Parathyroid adenoma (tissue), 2 donors: ENCODE data around the gene DISC1.

Source experiments
- H2AFZ ChIP-seq: fragments of 300-600 bp; sonication (generic); one replicate; pipeline ENCODE4 v1.7.0; 2017; ENCODE audit warnings: antibody characterized with exemption, mild to moderate bottlenecking
- H3K27ac ChIP-seq: fragments of 300-600 bp; sonication (generic); one replicate; pipeline ENCODE4 v1.7.0; 2017
- H3K27me3 ChIP-seq: fragments of 300-600 bp; sonication (generic); one replicate; pipeline ENCODE4 v1.7.0; 2017; ENCODE audit warnings: low read length; ENCODE audit not compliant: control insufficient read depth, insufficient read depth
- H3K36me3 ChIP-seq: fragments of 300-600 bp; sonication (generic); one replicate; pipeline ENCODE4 v1.7.0; 2017; ENCODE audit warnings: low read length; ENCODE audit not compliant: control insufficient read depth, insufficient read depth
- H3K4me1 ChIP-seq: fragments of 300-600 bp; sonication (generic); one replicate; pipeline ENCODE4 v1.7.0; 2017; ENCODE audit warnings: control low read depth
- H3K4me2 ChIP-seq: fragments of 300-600 bp; sonication (generic); one replicate; pipeline ENCODE4 v1.7.0; 2017; ENCODE audit warnings: low read length
- H3K4me3 ChIP-seq: fragments of 300-600 bp; sonication (generic); one replicate; pipeline ENCODE4 v1.7.0; 2017; ENCODE audit warnings: low read depth, low read length
- H3K79me2 ChIP-seq: fragments of 300-600 bp; sonication (generic); one replicate; pipeline ENCODE4 v1.7.0; 2017; ENCODE audit warnings: control low read depth
- H3K9ac ChIP-seq: fragments of 300-600 bp; sonication (generic); one replicate; pipeline ENCODE4 v1.7.0; 2017; ENCODE audit warnings: mild to moderate bottlenecking
- H3K9me3 ChIP-seq: fragments of 300-600 bp; sonication (generic); one replicate; pipeline ENCODE4 v1.7.0; 2017; ENCODE audit warnings: low read length; ENCODE audit not compliant: control insufficient read depth
- TF ChIP-seq, protein P1 (sequence below): fragments of 300-600 bp; sonication (generic); IDR thresholded peaks from one replicate; pipeline ENCODE4 v1.7.0; 2017; ENCODE audit warnings: antibody characterized with exemption, mild to moderate bottlenecking
- donor health status: primary hyperparathyroidism.

Gene DISC1

GRCh38 chr1:231686384-231686783, 59.8 kb downstream of the DISC1 start:
- no peaks in the 10 kb centered on the region for H3K79me2 ChIP-seq
- no peaks in the 10 kb centered on the region for H3K9me3 ChIP-seq
- TF ChIP-seq, protein P1, sequence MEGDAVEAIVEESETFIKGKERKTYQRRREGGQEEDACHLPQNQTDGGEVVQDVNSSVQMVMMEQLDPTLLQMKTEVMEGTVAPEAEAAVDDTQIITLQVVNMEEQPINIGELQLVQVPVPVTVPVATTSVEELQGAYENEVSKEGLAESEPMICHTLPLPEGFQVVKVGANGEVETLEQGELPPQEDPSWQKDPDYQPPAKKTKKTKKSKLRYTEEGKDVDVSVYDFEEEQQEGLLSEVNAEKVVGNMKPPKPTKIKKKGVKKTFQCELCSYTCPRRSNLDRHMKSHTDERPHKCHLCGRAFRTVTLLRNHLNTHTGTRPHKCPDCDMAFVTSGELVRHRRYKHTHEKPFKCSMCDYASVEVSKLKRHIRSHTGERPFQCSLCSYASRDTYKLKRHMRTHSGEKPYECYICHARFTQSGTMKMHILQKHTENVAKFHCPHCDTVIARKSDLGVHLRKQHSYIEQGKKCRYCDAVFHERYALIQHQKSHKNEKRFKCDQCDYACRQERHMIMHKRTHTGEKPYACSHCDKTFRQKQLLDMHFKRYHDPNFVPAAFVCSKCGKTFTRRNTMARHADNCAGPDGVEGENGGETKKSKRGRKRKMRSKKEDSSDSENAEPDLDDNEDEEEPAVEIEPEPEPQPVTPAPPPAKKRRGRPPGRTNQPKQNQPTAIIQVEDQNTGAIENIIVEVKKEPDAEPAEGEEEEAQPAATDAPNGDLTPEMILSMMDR = no peak
- no peak overlapping the region for H3K9ac ChIP-seq
- no peaks in the 10 kb centered on the region for H3K36me3 ChIP-seq
- H2AFZ ChIP-seq = no peak overlapping the region
- no peaks in the 10 kb centered on the region for H3K4me1 ChIP-seq
- H3K4me2 ChIP-seq = no peak overlapping the region
- H3K27ac ChIP-seq = no peak overlapping the region
- no peak overlapping the region for H3K4me3 ChIP-seq
- H3K27me3 ChIP-seq = no peaks in the 10 kb centered on the region

- H3K9ac ChIP-seq = no peak overlapping the region
- no peaks in the 10 kb centered on the region for H3K4me1 ChIP-seq
- no peak overlapping the region for H3K27ac ChIP-seq
- H3K4me2 ChIP-seq = no peak overlapping the region
- H3K36me3 ChIP-seq = no peaks in the 10 kb centered on the region
- TF ChIP-seq, protein P1 = no peak
- H3K9me3 ChIP-seq = no peaks in the 10 kb centered on the region
- H3K79me2 ChIP-seq = no peaks in the 10 kb centered on the region
- no peak overlapping the region for H3K4me3 ChIP-seq
- H2AFZ ChIP-seq = no peak overlapping the region
- no peaks in the 10 kb centered on the region for H3K27me3 ChIP-seq
Observed at GRCh38 chr1:231688989-231689388, 62.4 kb downstream of the DISC1 start.

DNA sequence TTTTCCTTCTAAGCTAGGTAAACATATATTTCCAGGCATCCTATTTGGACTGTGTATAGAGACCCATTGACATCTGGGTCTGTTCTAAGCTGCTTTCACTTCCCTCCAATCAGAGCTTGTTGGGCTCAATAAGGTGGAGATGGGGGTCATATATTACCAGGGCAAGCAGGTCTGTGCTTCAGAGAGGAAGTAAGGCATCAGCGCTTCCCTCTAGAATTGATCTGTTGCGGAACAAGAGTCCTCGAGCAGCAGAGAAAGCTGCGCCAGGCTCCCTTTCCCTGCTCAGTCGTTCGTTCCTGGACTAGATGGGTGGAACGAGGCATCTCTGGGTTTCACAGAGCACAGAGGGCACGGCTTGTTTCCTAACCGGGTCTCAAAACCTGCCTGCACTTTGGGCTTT, 63.5 kb downstream of the DISC1 start:
- no peak overlapping the region for H3K4me2 ChIP-seq
- H3K79me2 ChIP-seq = no peaks in the 10 kb centered on the region
- no peak overlapping the region for H3K27ac ChIP-seq
- H3K4me1 ChIP-seq = no peaks in the 10 kb centered on the region
- TF ChIP-seq, protein P1 = no peak
- no peaks in the 10 kb centered on the region for H3K36me3 ChIP-seq
- H3K27me3 ChIP-seq = no peaks in the 10 kb centered on the region
- no peaks in the 10 kb centered on the region for H3K9me3 ChIP-seq
- H3K4me3 ChIP-seq = no peak overlapping the region
- H3K9ac ChIP-seq = no peak overlapping the region
- H2AFZ ChIP-seq = no peak overlapping the region

DNA sequence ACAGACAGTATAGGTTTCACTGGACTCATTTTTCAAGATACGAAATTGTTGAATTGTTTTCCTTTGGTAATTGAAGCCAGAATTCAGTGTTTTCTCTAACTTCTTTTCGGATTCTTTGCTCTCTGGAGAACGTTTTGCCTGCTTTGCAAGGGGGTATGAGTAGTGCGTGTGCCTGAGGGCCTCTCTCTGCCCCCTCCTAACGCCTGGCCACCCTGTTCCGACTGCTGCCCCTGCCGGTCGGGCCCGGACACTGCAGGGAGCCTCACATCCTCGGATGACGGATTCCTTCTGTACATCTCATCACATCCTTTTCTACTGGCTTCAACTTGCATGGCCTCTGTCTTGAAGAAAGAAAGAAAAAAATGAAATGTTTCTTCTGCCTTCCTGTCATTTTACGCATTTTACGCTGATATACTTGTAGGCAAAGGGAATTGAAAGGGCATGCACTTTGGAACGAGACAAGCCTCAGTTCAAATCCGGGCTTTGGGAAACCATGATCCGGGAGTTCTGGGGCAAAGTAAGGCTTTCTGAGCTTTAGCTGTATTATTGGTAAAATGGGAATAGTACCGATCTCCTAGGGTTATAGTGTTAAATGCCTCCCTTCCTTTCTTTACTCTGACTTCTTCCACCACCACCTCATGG, 65.1 kb downstream of the DISC1 start:
- H3K9me3 ChIP-seq = no peaks in the 10 kb centered on the region
- TF ChIP-seq, protein P1 = peak; percentile 50
- no peaks in the 10 kb centered on the region for H3K27me3 ChIP-seq
- no peak overlapping the region for H3K4me2 ChIP-seq
- no peak overlapping the region for H3K9ac ChIP-seq
- H3K79me2 ChIP-seq = no peaks in the 10 kb centered on the region
- H3K36me3 ChIP-seq = no peaks in the 10 kb centered on the region
- no peak overlapping the region for H2AFZ ChIP-seq
- H3K4me1 ChIP-seq = no peaks in the 10 kb centered on the region
- H3K27ac ChIP-seq = no peak overlapping the region
- no peak overlapping the region for H3K4me3 ChIP-seq

DNA sequence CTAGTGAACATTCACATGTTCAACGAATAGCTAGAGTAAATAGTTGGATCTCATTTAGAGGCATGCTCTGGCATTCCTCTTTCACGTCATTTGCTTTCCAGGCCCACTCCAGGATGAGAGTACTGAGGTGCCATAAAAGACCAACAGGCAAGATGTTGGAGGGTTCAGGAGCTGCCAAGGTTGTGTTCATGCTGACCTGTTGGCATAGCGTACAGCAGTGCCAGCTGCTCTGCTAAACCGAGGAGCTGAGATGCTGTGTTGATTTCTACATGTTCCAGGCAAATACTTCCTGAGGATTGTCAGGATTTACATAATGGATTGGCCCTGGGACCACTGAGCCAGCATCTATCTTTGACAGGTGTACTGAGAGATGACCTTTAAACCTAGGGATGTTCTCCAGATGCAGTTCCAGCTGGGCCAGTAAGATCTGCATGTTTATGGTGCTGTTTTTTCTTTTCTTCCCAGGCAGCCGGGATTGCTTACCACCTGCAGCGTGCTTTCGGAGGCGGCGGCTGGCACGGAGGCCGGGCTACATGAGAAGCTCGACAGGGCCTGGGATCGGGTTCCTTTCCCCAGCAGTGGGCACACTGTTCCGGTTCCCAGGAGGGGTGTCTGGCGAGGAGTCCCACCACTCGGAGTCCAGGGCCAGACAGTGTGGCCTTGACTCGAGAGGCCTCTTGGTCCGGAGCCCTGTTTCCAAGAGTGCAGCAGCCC, 66.9 kb downstream of the DISC1 start:
- Histone ChIP-seq H3K79me2 (no peaks in the 10 kb centered on the region), H3K9ac (no peak overlapping the region), H3K27me3 (no peaks in the 10 kb centered on the region), H2AFZ (no peak overlapping the region), H3K4me2 (no peak overlapping the region), H3K27ac (no peak overlapping the region), H3K4me3 (no peak overlapping the region), H3K9me3 (no peaks in the 10 kb centered on the region), H3K36me3 (no peaks in the 10 kb centered on the region), H3K4me1 (no peaks in the 10 kb centered on the region)
- TF ChIP-seq, protein P1 = no peak
